Hematopoietic multipotent progenitor cell (in vitro differentiated cells): ENCODE results near the gene MYH1. TPM values are rescaled to one million over a fixed set of nuclear protein-coding genes. Genes with fewer than 3 reads are reported as not detected.

Experiments used
- DNase-seq, 3 donors: peaks; one replicate each; pipeline ENCODE4 v3.0.0-alpha.2; 2011 to 2015; ENCODE audit warnings: low read depth in 2 of 3, low spot score in 2 of 3
- total RNA-seq: library from RNA; depleted of rRNA; stranded (reverse); fragments of >200 nt; gene quantifications from one replicate; pipeline ENCODE4 v1.2.3, GENCODE V29; 2012

Gene MYH1
- total RNA-seq, 1 donor: not detected

DNA sequence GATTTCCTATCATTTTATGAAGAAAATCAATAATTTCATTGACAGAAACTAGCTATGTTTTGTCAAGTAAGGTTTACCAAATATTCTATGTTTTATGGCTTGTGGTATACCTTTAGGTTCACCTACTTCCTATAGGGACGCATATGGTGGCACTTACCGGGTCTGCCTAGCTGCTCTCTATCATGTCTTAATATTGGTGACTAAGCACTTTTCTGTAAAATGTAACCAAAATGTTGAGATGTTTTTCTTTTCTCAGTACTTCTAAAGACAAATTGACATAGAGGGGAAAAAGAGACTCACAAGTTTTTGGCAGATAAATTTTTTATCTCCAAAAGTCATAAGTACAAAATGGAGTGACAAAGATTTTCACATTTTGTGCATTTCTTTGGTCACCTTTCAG lies 26.3 kb downstream of the MYH1 start:
- DNase-seq: no peak

DNA sequence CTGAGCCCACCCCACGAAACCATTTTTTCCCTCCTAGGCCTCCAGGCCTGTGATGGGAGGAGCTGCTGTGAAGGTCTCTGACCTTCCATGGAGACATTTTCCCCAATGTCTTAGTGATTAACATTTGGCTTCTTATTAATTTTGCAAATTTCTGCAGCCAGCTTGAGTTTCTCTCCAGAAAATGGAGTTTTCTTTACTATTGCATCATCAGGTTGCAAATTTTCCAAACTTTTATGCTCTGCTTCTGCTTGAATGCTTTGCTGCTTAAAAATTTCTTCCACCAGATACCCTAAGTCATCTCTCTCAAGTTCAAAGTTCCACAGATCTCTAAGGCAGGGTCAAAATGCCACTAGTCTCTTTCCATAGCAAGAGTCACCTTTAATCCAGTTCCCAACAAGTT lies 36.1 kb downstream of the MYH1 start:
- no peak for DNase-seq

DNA sequence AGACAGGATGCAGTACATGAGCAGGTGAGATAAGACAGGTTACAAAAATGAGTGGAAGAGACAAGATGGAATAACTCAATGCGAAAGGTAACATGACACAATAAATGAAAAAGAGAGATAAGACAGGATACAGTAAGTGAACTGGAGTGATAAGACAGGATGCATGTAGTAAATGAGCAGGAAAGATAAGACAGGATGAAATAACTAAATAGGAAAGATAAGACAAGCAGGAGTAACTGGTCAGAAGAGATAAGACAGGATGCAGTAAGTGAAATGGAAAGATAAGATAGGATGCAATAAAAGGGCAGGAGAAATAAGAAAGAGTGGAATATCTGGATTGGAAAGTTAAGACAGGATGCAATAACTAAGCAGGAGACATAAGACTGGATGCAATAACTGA lies 40.6 kb downstream of the MYH1 start:
- DNase-seq: no peak

DNA sequence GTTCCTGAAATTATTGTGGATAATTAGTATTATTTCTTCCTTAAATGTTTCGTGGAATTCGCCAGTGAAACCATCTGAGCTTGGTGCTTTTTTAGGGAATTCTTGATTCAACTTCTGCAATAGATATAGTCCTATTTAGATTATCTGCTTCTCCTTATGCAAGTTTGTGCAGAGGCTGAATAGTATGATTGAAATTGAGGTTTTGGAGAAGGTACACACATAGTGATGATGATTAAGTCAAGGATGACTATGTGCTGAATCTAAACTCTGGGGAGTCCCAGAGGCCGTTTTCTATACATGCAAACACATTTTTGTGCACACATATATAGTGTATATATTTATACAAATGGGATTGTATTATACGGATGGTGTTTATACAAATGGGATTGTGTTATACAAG lies 43.8 kb downstream of the MYH1 start:
- no peak for DNase-seq

DNA sequence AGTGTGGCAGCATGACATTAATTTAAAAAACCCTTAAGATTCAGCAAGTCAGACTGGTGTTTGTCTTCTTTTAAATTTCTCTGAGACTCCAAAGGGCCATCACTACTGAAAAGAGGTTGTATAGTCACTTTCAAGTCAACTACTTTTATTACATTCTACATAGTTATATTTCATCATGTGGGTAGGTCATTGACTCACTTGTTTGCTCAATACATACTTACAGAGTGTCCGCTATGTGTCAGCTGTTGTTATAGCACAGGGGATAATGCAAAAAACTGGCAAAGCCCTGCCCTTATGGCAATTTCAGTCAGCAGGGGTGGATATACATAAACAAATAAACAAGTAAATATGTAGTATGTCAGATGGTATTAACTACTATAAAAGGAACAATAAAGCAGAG lies 46.5 kb downstream of the MYH1 start:
- no peak for DNase-seq

DNA sequence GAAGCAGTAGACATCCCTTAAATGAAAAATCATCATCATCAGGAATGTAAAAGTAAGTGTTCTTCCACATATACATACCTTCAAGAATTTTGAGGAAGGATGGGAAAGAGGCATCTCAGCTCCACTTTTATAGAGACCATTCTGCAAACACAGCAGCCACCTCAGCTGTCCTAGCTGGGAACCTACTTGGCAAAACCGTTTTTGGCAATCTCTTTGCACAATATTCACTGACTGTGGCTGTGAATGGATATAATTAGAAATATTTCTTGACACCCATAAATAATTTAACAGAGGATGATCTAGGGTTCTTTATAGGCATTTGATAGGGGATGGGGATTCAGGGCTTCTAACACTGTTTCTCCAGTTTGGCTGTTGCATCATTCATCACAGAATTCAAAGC lies 48.9 kb downstream of the MYH1 start, which contains the start of gene MYH4:
MYH4 (minus strand) TSS at position 101 of the 400 bp plus-strand sequence. CDS start 2,814 bp downstream, outside the sequence.
- DNase-seq: no peak

DNA sequence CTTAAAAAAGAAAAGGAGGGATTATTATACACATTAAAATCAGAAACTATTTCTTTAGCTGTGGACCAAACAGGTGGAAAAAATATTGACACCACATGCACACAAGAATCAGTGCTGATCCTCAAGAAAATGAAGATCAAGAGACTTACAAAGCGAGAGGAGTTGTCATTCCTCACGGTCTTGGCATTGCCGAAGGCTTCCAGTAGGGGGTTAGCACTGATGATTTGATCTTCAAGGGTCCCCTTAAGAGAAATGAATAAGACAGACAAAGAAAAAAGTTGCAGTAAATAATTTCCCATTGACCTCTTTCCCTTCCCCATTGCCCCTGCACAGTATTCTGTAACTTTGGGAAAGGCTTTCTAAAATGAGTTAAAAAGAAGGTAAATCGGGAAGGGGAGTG lies 54.9 kb downstream of the MYH1 start:
- no peak for DNase-seq

DNA sequence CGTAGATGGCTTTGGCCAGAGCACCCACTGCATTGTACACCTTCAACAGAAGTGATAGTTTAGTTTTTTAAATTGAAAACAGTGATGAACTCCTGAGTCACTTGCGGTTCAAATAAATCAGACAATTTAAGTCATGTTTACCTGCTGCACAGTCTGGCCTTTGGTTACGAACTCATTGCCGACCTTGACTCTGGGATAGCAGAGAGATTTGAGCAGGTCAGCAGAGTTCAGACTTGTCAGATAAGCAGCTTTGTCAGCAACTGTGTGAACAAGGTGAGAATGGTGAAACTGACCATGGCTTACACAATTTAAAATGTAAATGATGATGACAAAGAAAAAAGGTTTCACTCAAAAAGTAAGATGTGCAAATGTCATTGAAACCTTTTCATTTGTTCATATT lies 58.3 kb downstream of the MYH1 start:
- no peak for DNase-seq

DNA sequence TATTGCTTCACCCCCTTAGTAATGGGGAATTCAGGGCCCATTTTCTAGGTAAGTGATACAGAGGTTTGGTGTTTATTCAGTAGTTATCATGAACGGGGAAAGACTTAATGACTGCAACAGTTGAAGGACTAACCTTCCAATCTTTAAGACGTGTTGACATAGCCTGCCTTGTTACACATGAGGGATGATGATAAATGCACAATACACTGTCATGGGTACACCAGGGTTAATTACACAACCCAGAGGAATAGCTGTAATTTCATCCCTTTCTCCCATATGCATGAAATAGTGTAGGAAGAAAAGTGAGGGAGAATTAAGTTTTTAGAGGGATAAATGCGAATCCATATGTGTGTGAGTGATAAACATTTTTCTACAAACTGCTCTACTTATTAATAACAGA lies 59.6 kb downstream of the MYH1 start:
- DNase-seq: no peak

DNA sequence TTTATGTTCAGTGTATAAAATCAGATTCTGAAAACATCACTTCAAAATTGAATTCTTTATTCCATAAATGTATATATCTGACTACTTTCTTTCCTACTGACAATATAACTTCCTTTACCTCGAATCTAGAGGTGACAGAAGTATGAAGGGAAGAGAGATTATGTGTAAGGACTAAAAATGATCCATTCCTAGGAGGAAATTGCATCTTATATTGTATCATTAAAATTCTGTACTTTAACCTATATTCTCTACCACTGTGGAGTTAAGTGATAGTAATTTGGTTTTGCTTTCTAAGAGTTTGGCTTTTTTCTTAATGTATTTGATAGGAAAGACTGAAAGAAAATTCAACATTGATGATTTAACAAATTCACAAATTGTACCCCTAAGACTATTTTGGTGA lies 60.4 kb downstream of the MYH1 start:
- DNase-seq: no peak

DNA sequence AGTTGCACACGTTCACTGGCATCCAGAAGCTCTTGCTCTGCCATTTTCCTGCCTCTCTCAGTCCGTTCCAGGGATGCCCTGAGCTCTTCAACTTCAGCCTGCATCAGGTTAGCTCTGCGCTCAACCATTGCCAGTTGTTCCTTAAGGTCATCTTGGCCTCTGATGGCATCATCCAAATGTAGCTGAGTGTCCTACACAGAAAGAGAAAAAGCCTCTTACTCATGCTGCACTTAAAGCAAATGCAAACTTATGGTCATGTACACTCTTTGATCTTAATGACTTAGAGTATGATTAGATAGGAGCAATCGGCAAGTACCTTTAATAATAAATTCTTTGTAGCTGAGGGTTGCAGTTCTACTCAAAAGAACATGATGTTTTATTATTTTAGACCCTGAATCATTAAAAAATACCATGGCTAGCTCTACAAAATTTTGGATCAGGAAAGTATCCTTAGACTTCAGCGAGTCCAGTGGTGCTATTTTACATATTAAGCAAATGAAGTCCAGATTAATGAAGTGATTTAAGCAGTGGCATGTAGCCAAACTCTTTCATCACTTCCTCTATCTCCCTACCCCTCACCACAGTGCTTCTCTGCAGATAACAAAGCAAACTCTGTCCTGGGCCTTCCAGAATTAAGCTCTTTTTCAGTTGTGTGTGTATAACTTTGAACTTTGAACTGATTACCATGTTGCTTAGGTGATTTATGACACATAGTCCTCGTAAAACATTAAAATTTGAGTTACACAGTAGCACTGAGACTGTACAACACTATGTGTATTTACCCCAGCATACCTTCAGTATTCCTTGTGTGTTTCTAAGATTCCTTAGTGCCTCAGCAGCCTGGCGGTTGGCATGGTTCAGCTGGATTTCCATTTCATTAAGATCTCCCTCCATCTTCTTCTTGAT lies 71.1 kb downstream of the MYH1 start:
- DNase-seq: no peak

Other genes with a start within 250 kb of the MYH1 start
- not detected for gene MYH13, start 145.5 kb downstream of the MYH1 start, total RNA-seq
- gene MYH8, start 96.6 kb downstream of the MYH1 start, total RNA-seq: not detected
- not detected for gene MYH4, start 49.0 kb downstream of the MYH1 start, total RNA-seq
- gene MYH2, start 31.1 kb upstream of the MYH1 start, total RNA-seq: not detected
- 1.6 TPM for gene MYH3, start 138.8 kb upstream of the MYH1 start, total RNA-seq
- gene SCO1, start 179.0 kb upstream of the MYH1 start, total RNA-seq: 16.7 TPM
- 32.3 TPM for gene ADPRM, start 179.1 kb upstream of the MYH1 start, total RNA-seq
- gene TMEM220, start 211.5 kb upstream of the MYH1 start, total RNA-seq: 17.0 TPM